H1 (cell line): ENCODE results near the gene CMKLR1.

Source experiments
- ATF3 ChIP-seq: IDR thresholded peaks from 2 replicates; pipeline ENCODE4 v1.6.1; 2011; ENCODE audit warnings: low read depth, mild to moderate bottlenecking, low read length; ENCODE audit not compliant: insufficient read depth
- BRCA1 ChIP-seq: IDR thresholded peaks from 2 replicates; pipeline ENCODE4 v1.6.1; 2012; ENCODE audit warnings: low read depth, low read length, improper control_type of control experiment
- CTCF ChIP-seq, 3 experiments: IDR thresholded peaks; 1 replicate in 2 of 3; 2 replicates in 1 of 3; pipeline versions ENCODE4 v1.5.1 to v1.6.1; 2011; ENCODE audit warnings: low read length in 3 of 3, mild to moderate bottlenecking in 3 of 3, inconsistent platforms in 2 of 3, low read depth in 1 of 3, moderate library complexity in 1 of 3; ENCODE audit not compliant: insufficient read depth in 1 of 3; ENCODE audit errors: control extremely low read depth in 1 of 3
- POLR2A ChIP-seq, 2 experiments: IDR thresholded peaks; 1 replicate in 1 of 2; 2 replicates in 1 of 2; pipeline ENCODE4 v1.6.1; 2011; ENCODE audit warnings: low read depth in 2 of 2, low read length in 2 of 2, mild to moderate bottlenecking in 2 of 2; ENCODE audit errors: control extremely low read depth in 1 of 2
- YY1 ChIP-seq: IDR thresholded peaks from 2 replicates; pipeline ENCODE4 v1.6.1; 2011; ENCODE audit warnings: low read depth, mild to moderate bottlenecking, low read length
- TF ChIP-seq, protein P1 (sequence below): IDR thresholded peaks from 2 replicates; pipeline ENCODE4 v1.6.1; 2011; ENCODE audit warnings: low read length, improper control_type of control experiment

GRCh38 chr12:108386709-108387360 is 47.7 kb upstream of the CMKLR1 start:
- TF ChIP-seq ATF3 (no peak), CTCF (IDR thresholded peaks at IDR 0.05; ENCODE audit: control extremely low read depth in 1 of 3, insufficient read depth in 1 of 3, low read depth in 1 of 3, low read length in 3 of 3) (no peak), BRCA1 (no peak), YY1 (no peak), POLR2A (IDR thresholded peaks at IDR 0.05; ENCODE audit: control extremely low read depth in 1 of 2, low read depth in 2 of 2, low read length in 2 of 2) (no peak)
- TF ChIP-seq, protein P1, sequence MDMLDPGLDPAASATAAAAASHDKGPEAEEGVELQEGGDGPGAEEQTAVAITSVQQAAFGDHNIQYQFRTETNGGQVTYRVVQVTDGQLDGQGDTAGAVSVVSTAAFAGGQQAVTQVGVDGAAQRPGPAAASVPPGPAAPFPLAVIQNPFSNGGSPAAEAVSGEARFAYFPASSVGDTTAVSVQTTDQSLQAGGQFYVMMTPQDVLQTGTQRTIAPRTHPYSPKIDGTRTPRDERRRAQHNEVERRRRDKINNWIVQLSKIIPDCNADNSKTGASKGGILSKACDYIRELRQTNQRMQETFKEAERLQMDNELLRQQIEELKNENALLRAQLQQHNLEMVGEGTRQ, result no peak
